OCI-LY3 (cell line): ENCODE measurements around the gene NEDD4L.

Experiments
- CTCF ChIP-seq: fragments of 200-600, 300-600 bp; sonication (generic); IDR thresholded peaks from 2 replicates; pipeline ENCODE4 v1.5.1; 2014; ENCODE audit warnings: antibody characterized with exemption, low read length, low read depth
- EZH2phosphoT487 ChIP-seq: fragments of 200-600 bp; shearing (Covaris generic); IDR thresholded peaks from 2 replicates; pipeline ENCODE4 v1.6.1; 2018; ENCODE audit warnings: antibody characterized with exemption, mixed run types, low read depth

GRCh38 chr18:58051765-58052460 lies 7.9 kb downstream of the NEDD4L start:
- peak; percentile 95 for TF ChIP-seq CTCF
- no peak for TF ChIP-seq EZH2phosphoT487
